ENCODE results near the gene SYNE1.

GRCh38 chr6:152186840-152187239 is 450.3 kb downstream of the SYNE1 start:
- no peak for TF ChIP-seq CTCF (IDR thresholded peaks at IDR 0.05)
- TF ChIP-seq EP300 (IDR thresholded peaks at IDR 0.05) = no peak

All from ovary (tissue), 3 donors.